Amygdala (tissue), 56 donors: ENCODE measurements around the gene CRTC2.

Experiments
- DNase-seq, 56 donors: peaks; one replicate each; lab custom pipeline; 2025; lab: John Stamatoyannopoulos, UW

CRTC2 gene

GRCh38 chr1:153977250-153978240, 19.1 kb upstream of the CRTC2 start, which contains the start of gene JTB:
TSS of gene JTB (minus strand) at chr1:153977674. CDS start at chr1:153977252, 422 bp downstream.
- DNase-seq: peak; percentile 31 to 92 (median 79)

- DNase-seq: peak in 2 of 56 donors; percentile 5 to 14
Observed at GRCh38 chr1:153976819-153977249, 18.4 kb upstream of the CRTC2 start.

- DNase-seq: no peak
Observed at GRCh38 chr1:153973525-153973924, 15.1 kb upstream of the CRTC2 start.

GRCh38 chr1:153973071-153973470, 14.7 kb upstream of the CRTC2 start:
- DNase-seq: no peak

- DNase-seq: no peak
Observed at GRCh38 chr1:153970346-153970745, 11.9 kb upstream of the CRTC2 start.

- DNase-seq: no peak
Observed at GRCh38 chr1:153968972-153969371, 10.6 kb upstream of the CRTC2 start.

- DNase-seq: no peak
Observed at GRCh38 chr1:153968408-153968807, 10.0 kb upstream of the CRTC2 start.

GRCh38 chr1:153968000-153968363, 9.6 kb upstream of the CRTC2 start:
- peak in 1 of 56 donors; percentile 56 for DNase-seq

- DNase-seq: peak in 55 of 56 donors; percentile 76 to 96 (median 88)
Observed at GRCh38 chr1:153967107-153967999, 8.9 kb upstream of the CRTC2 start, which contains the start of gene CREB3L4. TSS of gene CREB3L4 (plus strand) at chr1:153967902. CDS start at chr1:153968526, 624 bp downstream.

GRCh38 chr1:153963850-153964331, 5.5 kb upstream of the CRTC2 start:
- peak in 5 of 56 donors; percentile 14 to 52 (median 38) for DNase-seq

GRCh38 chr1:153963030-153963849, 4.8 kb upstream of the CRTC2 start, which contains the start of gene SLC39A1:
TSS of gene SLC39A1 (minus strand) at chr1:153963537. CDS start at chr1:153962715, 822 bp downstream.
- DNase-seq: peak in 55 of 56 donors; percentile 68 to 98 (median 95)

GRCh38 chr1:153962088-153963029, 3.9 kb upstream of the CRTC2 start:
- DNase-seq: no peak

- DNase-seq: no peak
Observed at GRCh38 chr1:153961421-153961820, 3.0 kb upstream of the CRTC2 start.

GRCh38 chr1:153960206-153960605, 1.8 kb upstream of the CRTC2 start:
- DNase-seq: no peak

GRCh38 chr1:153959454-153959853, 1.0 kb upstream of the CRTC2 start:
- DNase-seq: no peak

GRCh38 chr1:153958961-153959260, 499 bp upstream of the CRTC2 start:
- DNase-seq: peak in 2 of 56 donors; percentile 62 to 73

GRCh38 chr1:153957744-153958110, 685 bp downstream of the CRTC2 start:
- peak in 1 of 56 donors; percentile 44 for DNase-seq

GRCh38 chr1:153956997-153957715, 1.3 kb downstream of the CRTC2 start:
- no peak for DNase-seq
